ENCODE results near the gene RHCE.
"Not testable (repeated sequence)": the region's sequence is repeated elsewhere in the genome, so short reads cannot be mapped to it uniquely, and the experiment has no call there.

The RHCE gene

DNA sequence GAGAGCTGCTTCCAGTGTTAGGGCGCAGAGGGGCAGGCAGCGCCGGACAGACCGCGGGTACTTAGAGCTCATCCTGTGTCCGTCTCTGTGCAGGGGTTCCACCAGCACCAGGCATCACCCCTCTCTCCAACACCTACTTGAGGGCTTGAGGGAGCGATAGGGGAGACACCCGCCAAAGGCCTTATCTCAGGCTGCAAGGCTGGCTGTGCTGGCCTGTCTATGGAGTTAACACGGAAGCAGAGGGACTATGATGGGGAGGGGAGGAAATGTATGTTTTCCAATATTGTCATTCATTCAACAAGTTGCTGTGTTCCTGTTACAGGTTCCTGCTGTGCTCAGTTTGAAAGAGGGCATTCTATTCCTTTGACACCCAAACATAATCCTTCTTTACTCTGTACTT, at the start of gene RHCE:
Gene RHCE (minus strand): TSS at position 111 of the 400 bp plus-strand sequence. CDS start 39 bp downstream, at position 72.
- not testable (repeated sequence) for ATAC-seq

DNA sequence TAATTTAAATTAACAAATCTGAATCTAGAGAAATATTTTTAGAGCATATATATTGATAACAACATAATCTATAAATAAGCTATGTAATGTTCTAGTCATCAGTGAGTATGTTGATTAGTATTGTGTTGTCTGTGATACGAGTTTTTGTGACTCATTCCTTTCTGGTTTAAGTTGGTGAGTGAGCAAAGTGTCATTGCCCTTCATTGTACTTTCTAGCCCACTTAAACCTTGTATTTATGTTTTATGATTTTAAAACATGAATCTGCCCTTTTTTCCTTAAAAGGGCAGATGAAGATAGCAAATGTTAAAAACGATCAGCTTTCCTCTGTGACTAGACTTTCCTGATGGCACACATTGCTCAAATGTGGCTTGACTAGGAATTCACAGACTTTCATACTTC, 48.6 kb upstream of the RHCE start:
- no peak overlapping the region for H3K4me3 Mint-ChIP-seq
- ATAC-seq, result peak; percentile 67
- DNase-seq, result no peak
- H3K27me3 Mint-ChIP-seq, result no peaks in the 10 kb centered on the region
- H3K27ac Mint-ChIP-seq, result no peak overlapping the region
- H3K4me1 Mint-ChIP-seq, result peaks cover 48% of the 10 kb centered on the region
- no peaks in the 10 kb centered on the region for H3K9me3 Mint-ChIP-seq

More for the DNA sequence above, at the start of gene RHCE:
- not testable (repeated sequence) for H3K27me3 Mint-ChIP-seq, H3K27ac Mint-ChIP-seq, DNase-seq, H3K4me1 Mint-ChIP-seq, H3K9me3 Mint-ChIP-seq, H3K4me3 Mint-ChIP-seq

DNA sequence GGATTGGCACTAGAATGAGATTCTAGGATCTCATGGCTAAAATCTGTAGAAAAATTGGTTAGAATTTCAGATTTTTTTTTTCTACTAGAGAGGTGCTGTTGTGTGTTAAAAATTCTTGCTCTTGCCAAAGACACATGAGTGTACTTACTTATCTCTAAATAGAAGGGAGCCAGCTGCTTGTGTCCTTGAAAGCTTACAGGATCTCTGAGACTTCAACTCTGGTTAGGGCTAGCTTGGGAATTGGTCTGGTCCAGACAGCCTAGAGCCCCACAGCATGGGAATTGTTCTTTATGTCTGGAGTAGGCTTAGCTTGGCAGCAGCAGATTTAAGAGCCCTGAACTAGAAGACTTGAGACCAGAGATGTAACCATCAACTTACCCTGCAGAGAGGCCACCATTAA, 47.4 kb upstream of the RHCE start:
- no peaks in the 10 kb centered on the region for H3K9me3 Mint-ChIP-seq
- H3K27ac Mint-ChIP-seq, result no peak overlapping the region
- no peak for DNase-seq
- no peak for ATAC-seq
- H3K4me3 Mint-ChIP-seq, result no peak overlapping the region
- H3K4me1 Mint-ChIP-seq, result peaks cover 36% of the 10 kb centered on the region
- H3K27me3 Mint-ChIP-seq, result no peaks in the 10 kb centered on the region

DNA sequence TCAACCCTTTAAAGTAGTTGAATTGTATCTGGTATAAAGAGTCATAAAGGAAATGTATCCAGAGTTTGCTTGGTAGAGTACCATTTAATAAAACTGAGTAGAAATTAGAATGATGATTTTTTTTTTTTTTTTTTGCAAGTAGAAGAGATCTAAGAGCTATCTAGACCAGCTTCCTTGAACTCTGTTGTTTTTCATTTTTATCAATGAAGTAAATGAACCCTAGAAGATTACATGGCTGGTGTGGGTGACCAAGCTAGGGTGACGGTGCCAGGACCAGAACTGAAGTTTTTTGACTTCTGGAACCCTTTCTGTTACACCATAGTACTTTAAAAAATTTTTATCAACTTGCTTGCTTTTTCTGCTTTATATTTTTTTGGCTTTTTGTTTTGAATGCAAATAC, 47.0 kb upstream of the RHCE start:
- H3K27me3 Mint-ChIP-seq, result no peaks in the 10 kb centered on the region
- ATAC-seq (no peak), DNase-seq (no peak)
- no peaks in the 10 kb centered on the region for H3K9me3 Mint-ChIP-seq
- peak overlapping the region; percentile 42 to 63 for H3K27ac Mint-ChIP-seq
- H3K4me1 Mint-ChIP-seq, result peaks cover 32% of the 10 kb centered on the region
- peak overlapping the region; percentile 49 to 53 for H3K4me3 Mint-ChIP-seq

DNA sequence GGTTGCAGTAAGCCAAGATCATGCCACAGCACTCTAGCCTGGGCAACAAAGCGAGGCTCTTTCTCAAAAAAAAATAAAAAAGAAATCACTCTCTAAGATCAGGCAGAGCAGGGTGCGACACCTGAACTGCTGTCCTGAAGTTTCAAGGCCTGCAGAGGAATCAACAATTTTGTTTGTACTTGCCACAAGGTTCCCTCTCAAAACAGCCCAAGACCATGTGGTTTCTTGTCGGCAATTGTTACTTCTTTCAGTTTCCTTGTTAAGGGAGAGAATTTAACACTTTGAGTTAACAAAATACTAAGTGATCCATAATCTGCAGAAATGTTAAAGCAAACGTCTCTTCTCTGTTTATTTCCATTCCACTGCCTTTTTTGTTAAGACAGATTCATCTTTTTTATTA, 46.6 kb upstream of the RHCE start:
- DNase-seq (no peak), ATAC-seq (peak; percentile 59)
- Mint-ChIP-seq H3K4me3 (peak overlapping the region; percentile 49 to 53), H3K9me3 (no peaks in the 10 kb centered on the region), H3K27ac (peak overlapping the region; percentile 42 to 63), H3K4me1 (peaks cover 28% of the 10 kb centered on the region), H3K27me3 (no peaks in the 10 kb centered on the region)

DNA sequence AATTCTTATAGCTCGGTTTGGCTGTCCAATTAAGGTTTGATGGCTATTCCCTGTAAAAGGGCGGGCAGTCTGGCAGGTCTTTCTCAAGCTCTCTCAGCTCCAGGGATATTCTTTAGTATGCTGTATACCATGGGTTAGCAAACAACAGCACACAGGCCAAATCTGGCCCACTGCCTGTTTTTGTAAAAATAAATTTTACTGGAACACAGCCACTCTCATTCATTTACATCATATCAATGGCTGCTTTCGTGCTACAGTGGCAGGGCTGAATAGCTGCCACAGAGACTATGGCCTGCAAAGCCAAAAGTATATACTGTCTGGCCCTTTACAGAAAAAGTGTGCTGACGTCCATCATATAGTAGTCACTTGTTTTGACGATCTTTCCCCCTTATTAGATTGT, 42.1 kb upstream of the RHCE start:
- Mint-ChIP-seq H3K4me1 (peaks cover 14% of the 10 kb centered on the region), H3K27me3 (no peaks in the 10 kb centered on the region), H3K4me3 (no peak overlapping the region), H3K27ac (no peak overlapping the region), H3K9me3 (no peaks in the 10 kb centered on the region)
- DNase-seq, result no peak
- ATAC-seq, result no peak

DNA sequence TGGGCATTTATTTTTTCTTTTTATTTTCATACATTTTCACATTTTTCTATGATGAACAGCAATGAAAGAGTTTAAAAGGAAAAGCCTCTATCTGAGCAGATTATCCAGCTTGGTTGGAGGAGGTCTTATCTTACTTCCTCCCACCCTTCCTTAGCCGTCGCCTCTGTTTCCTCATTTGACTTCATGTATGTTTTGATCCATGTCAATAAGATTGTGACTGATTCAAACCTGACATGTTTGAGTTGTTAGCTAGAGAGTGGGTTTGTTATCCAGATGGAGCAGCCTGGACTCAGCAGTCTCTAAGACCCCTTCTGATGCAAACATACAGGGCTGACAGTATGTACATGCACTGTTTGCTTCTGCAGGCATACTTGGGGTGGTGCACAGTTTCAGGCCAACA, 41.2 kb upstream of the RHCE start:
- Mint-ChIP-seq H3K27me3 (no peaks in the 10 kb centered on the region), H3K9me3 (no peaks in the 10 kb centered on the region), H3K27ac (no peak overlapping the region), H3K4me3 (no peak overlapping the region), H3K4me1 (peaks cover 5% of the 10 kb centered on the region)
- no peak for ATAC-seq
- DNase-seq, result no peak

DNA sequence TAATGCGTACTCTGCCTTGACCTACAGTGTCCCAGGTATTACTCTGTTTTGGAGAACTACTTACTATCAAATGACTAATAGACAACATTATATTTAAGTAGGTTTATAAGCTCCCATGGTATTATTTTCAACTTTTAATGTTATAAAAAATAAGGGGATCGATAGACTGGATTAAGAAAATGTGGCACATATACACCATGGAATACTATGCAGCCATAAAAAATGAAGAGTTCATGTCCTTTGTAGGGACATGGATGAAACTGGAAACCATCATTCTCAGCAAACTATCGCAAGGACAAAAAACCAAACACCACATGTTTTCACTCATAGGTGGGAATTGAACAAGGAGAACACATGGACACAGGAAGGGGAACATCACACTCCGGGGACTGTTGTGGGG, 40.2 kb upstream of the RHCE start:
- not testable (repeated sequence) for H3K4me1 Mint-ChIP-seq

DNA sequence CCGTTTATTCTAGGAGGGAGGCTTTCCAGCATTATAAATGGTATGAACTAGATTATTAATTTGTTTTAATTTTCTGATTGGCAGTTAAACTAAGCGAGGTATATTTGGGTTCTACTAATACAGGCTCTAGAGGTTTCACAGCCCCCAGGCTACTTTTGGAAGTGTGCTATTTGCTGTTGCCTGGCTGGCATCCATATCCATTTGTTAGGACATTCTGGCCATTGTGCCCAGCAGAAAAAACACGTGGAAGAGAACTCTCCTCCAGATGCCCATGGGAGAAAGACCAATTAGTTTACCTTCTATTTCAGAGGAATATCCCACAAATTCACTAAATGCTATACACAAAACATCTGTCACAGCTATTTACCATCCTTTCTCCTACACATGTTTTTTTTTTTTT, 39.4 kb upstream of the RHCE start:
- Mint-ChIP-seq H3K4me1 (no peaks in the 10 kb centered on the region), H3K27me3 (no peaks in the 10 kb centered on the region), H3K27ac (no peak overlapping the region), H3K4me3 (no peak overlapping the region), H3K9me3 (no peaks in the 10 kb centered on the region)
- no peak for DNase-seq
- no peak for ATAC-seq

More for the DNA sequence above, 40.2 kb upstream of the RHCE start:
- not testable (repeated sequence) for H3K27me3 Mint-ChIP-seq, DNase-seq, H3K4me3 Mint-ChIP-seq, H3K9me3 Mint-ChIP-seq, ATAC-seq
- peak overlapping the region in 1 of 2 donors; percentile 37 for H3K27ac Mint-ChIP-seq

DNA sequence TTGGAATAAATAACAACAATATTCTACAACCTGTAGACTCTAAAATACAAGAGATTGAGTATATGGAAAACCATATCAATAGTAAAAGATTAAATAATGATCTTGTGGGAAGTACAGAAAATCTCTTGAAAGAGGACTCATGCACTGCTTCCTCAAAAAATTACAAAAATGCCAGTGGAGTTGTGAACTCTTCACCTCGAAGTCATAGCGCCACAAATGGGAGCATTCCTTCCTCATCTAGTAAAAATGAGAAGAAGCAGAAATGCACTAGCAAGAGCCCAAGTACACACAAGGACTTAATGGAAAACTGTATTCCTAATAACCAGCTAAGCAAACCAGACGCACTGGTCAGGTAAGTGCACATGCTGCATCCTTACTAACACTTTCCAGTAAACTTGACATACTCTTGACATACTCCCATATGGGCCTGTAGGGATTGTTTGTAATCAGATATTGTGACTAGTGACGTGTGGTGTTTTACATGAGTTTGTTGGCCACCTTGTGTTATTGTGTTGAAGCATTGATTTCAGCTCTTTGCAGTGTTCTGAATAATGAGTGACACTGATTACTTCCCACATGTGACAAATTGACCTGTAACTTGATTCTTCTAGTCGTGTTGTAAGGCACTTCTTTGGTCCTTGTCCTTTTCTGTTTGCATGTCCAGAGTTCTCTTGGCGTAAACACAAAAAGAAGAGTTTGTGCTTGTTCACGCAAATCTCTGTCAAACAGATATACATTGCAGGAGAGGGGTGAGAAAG, 38.1 kb upstream of the RHCE start:
- no peak overlapping the region for H3K27ac Mint-ChIP-seq
- no peaks in the 10 kb centered on the region for H3K27me3 Mint-ChIP-seq
- H3K4me3 Mint-ChIP-seq, result no peak overlapping the region
- ATAC-seq (no peak), DNase-seq (no peak)
- H3K4me1 Mint-ChIP-seq, result no peaks in the 10 kb centered on the region
- H3K9me3 Mint-ChIP-seq, result no peaks in the 10 kb centered on the region

DNA sequence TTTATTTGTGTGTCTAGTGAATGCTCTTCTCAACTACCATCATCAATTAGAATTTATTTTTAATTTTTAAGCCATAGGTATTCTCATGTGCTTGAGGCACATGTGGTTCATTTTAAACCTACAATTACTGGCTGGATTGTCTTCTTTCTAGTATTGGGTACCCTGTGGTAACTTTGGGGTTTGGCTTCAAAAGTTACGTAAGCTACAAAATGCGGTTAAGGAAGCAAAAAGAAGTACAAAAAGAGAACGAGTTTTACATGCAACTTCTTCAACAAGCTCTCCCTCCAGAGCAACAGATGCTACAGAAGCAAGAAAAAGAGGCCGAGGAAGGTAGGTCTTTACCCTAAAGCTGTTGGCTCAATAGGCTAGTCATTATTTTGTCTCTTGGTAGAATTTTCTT, 35.9 kb upstream of the RHCE start:
- H3K4me1 Mint-ChIP-seq, result no peaks in the 10 kb centered on the region
- no peak for DNase-seq
- no peak overlapping the region for H3K27ac Mint-ChIP-seq
- no peak for ATAC-seq
- H3K27me3 Mint-ChIP-seq, result no peaks in the 10 kb centered on the region
- no peaks in the 10 kb centered on the region for H3K9me3 Mint-ChIP-seq
- no peak overlapping the region for H3K4me3 Mint-ChIP-seq

DNA sequence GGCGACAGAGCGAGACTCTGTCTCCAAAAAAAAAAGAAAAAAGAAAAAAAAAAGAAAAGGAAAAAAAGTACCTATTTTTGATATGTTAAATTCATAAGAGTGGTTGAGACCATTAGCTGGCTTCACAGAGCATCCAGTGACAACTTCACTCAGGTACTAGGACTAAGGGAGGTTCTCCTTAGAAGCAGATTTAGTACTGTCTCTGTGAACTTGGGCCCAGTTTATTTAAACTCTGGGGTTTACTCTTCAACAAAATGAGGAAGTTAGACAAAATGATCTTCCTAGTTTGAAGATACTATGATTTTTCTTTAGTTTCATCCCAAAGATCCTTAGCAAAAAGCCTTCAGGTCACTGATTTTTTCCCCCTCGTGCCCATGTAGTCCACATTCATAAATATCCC, 31.3 kb upstream of the RHCE start:
- no peak overlapping the region for H3K4me3 Mint-ChIP-seq
- H3K4me1 Mint-ChIP-seq, result peaks cover 19% of the 10 kb centered on the region
- H3K27ac Mint-ChIP-seq, result peak overlapping the region in 1 of 2 donors; percentile 80
- no peak for DNase-seq
- H3K9me3 Mint-ChIP-seq, result no peaks in the 10 kb centered on the region
- ATAC-seq, result no peak
- H3K27me3 Mint-ChIP-seq, result no peaks in the 10 kb centered on the region

DNA sequence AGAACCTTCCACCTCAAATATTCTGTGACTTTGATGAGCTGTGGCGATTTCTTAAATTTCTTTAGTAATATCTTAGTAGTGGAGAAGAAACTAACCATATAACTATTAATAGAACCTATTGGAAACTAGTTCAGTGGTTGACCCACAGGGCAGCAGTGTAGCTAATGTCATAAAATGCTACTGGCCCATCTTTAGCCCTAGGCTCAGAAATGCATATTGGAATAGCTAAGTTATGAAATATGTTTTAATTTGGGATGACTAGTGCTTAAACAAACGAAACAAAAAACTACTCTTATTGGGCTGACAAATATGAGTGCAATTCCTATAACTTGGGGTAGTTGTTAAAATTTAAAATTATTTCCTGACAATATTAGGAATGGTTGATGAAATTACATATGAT, 30.3 kb upstream of the RHCE start:
- ATAC-seq, result no peak
- no peak overlapping the region for H3K27ac Mint-ChIP-seq
- H3K27me3 Mint-ChIP-seq, result no peaks in the 10 kb centered on the region
- H3K4me3 Mint-ChIP-seq, result no peak overlapping the region
- no peaks in the 10 kb centered on the region for H3K9me3 Mint-ChIP-seq
- peaks cover 27% of the 10 kb centered on the region for H3K4me1 Mint-ChIP-seq
- no peak for DNase-seq

DNA sequence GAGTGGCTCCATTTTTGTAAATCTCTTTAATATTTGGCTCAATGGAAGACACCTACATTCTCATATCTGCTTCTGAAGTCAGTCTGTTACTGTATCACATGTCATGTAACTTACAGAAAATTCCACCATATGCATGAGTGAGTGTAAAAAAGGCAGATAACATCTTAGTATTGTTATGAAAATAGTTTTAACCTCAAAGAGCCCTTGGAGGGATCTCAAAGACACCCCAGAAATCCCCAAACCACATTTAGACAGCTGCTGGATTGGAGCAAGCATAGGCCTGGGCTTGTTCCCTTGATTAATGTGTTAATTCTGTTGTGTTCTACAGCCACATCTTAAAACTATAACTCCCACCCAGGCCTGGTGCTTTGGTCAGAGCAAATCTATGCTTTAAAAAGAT, 26.9 kb upstream of the RHCE start:
- DNase-seq (peak; percentile 17 to 42), ATAC-seq (peak; percentile 97)
- peak overlapping the region in 1 of 2 donors; percentile 37 for H3K4me3 Mint-ChIP-seq
- no peaks in the 10 kb centered on the region for H3K27me3 Mint-ChIP-seq
- peak overlapping the region in 1 of 2 donors; percentile 73 for H3K27ac Mint-ChIP-seq
- H3K9me3 Mint-ChIP-seq, result no peaks in the 10 kb centered on the region
- peaks cover 42% of the 10 kb centered on the region for H3K4me1 Mint-ChIP-seq

DNA sequence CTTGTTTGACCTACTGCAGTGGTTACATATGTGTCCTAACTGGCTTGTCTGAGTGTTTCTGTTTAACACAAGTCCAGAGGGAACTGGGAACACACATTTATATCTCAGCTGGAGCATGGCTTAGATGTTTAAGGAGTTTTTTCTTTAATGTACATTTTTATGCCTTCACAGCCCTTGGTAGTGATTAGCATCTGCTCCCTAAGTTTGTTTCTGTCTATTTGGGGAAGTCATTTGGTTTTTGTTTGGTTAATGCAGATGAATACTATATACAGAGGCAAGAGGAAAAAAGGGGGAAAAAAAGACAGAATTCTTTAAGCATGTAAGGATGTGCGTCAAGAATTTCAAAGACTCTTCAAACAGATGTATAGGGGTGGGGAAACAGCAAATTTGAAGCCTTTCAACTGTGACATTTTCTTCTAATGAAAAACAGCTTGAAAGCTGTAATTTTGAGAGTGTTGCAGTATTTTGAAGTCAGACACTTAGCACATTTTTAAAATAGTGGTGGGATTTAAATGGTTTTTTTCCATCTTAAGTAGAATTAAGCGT, 25.4 kb upstream of the RHCE start:
- H3K27ac Mint-ChIP-seq, result peak overlapping the region in 1 of 2 donors; percentile 17
- no peaks in the 10 kb centered on the region for H3K27me3 Mint-ChIP-seq
- DNase-seq, result no peak
- H3K9me3 Mint-ChIP-seq, result no peaks in the 10 kb centered on the region
- no peak for ATAC-seq
- H3K4me1 Mint-ChIP-seq, result peaks cover 57% of the 10 kb centered on the region
- no peak overlapping the region for H3K4me3 Mint-ChIP-seq

DNA sequence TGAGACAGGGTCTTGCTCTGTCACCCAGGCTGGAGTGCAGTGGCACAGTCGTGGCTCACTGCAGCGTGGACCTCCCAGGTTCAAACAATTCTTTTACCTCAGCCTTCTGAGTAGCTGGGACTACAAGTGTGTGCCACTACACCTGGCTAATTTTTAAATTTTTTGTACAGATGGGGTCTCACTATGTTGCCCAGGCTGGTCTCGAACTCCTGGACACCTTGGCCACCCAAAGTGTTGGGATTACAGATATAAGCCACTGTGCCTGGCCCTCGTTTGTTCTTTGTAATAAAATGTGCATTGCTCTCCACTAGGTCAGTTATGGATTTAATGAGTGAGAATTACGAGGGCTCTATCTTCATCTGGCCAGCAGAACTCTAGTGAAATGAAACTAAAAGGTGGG, 24.0 kb upstream of the RHCE start:
- H3K9me3 Mint-ChIP-seq, H3K27ac Mint-ChIP-seq, H3K4me3 Mint-ChIP-seq, ATAC-seq, DNase-seq, H3K27me3 Mint-ChIP-seq: not testable (repeated sequence)
- peaks cover 55% of the 10 kb centered on the region for H3K4me1 Mint-ChIP-seq
